ENCODE results near the gene MIB1. TPM values are rescaled to one million over a fixed set of nuclear protein-coding genes. Genes with fewer than 3 reads are reported as not detected.
A peak's percentile ranks its signal among the peaks of the same experiment; 100 is the strongest.

MIB1 gene
- total RNA-seq, 4 donors from 2014 or later = 25.9 to 121 (median 64.1) TPM

DNA sequence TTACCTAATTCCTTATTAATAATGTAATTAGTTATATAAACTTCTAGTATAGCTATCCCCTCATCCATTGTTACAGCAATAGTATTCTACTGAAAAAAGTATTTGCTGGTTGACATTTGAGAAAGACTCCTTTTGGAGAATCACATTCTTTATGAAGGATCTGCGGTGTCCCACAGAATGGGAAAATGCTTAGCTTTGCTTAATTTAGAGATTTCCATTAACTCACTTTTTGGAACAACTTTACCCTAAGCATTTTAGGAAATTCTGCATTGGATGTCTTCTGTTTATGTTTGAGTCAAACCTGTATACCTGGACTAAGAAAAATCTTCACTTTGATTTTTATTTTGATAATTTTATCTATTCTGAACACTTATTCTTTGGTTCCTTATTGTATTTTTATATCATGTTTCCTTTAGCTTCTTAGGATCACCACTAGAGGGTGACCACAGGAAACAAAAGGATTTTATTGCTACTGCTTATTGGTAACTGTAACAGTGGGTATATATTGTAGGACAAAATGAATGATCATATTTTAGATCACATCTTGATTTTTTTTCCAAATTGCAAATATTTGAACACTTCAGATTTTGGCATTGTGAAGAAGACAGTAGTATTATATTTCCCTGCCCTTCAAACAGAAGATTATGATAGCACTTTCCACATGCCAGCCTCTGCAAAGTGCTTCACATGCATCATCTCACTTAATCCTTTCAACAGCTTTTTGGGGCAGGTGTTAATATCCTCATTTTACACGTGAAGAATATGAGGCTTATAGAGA lies 79.6 kb downstream of the MIB1 start:
- H3K9me3 ChIP-seq = no peaks in the 10 kb centered on the region
- DNase-seq = no peak
- TF ChIP-seq POLR2A (IDR thresholded peaks at IDR 0.05) = no peak
- TF ChIP-seq, protein P1, sequence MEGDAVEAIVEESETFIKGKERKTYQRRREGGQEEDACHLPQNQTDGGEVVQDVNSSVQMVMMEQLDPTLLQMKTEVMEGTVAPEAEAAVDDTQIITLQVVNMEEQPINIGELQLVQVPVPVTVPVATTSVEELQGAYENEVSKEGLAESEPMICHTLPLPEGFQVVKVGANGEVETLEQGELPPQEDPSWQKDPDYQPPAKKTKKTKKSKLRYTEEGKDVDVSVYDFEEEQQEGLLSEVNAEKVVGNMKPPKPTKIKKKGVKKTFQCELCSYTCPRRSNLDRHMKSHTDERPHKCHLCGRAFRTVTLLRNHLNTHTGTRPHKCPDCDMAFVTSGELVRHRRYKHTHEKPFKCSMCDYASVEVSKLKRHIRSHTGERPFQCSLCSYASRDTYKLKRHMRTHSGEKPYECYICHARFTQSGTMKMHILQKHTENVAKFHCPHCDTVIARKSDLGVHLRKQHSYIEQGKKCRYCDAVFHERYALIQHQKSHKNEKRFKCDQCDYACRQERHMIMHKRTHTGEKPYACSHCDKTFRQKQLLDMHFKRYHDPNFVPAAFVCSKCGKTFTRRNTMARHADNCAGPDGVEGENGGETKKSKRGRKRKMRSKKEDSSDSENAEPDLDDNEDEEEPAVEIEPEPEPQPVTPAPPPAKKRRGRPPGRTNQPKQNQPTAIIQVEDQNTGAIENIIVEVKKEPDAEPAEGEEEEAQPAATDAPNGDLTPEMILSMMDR (IDR thresholded peaks at IDR 0.05) = peak; percentile 19 to 53 (median 40)
- no peaks in the 10 kb centered on the region for H3K4me1 ChIP-seq
- no peaks in the 10 kb centered on the region for H3K36me3 ChIP-seq
- intact Hi-C loops (cut with DNase I; ENCODE audit: low total_unique reads) = no loop called here
- no peak overlapping the region for H3K27ac ChIP-seq
- H3K4me3 ChIP-seq = no peak overlapping the region
- no peaks in the 10 kb centered on the region for H3K27me3 ChIP-seq

DNA sequence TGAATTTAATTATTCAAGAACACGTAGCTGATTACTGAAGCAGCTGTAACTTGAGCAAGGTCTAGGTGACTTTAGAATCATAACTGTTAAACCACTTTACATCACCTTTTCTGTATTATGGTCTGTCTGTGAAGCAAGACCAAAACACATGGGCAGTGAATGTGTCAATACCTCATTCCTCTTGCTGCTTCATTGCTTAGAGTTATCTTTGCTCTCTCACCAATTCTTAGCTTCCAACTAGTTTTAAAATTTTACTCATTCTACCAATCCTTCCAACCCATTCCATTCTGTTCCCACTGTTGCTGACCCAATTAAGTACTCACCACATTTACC lies 80.2 kb downstream of the MIB1 start:
- TF ChIP-seq, protein P1 (IDR thresholded peaks at IDR 0.05) = no peak
- no peak for TF ChIP-seq POLR2A (IDR thresholded peaks at IDR 0.05)
- Histone ChIP-seq H3K27ac (no peak overlapping the region), H3K4me3 (no peak overlapping the region), H3K9me3 (no peaks in the 10 kb centered on the region), H3K4me1 (no peaks in the 10 kb centered on the region), H3K36me3 (no peaks in the 10 kb centered on the region), H3K27me3 (no peaks in the 10 kb centered on the region)
- no peak for DNase-seq
- intact Hi-C loops (cut with DNase I; ENCODE audit: low total_unique reads) = no loop called here

DNA sequence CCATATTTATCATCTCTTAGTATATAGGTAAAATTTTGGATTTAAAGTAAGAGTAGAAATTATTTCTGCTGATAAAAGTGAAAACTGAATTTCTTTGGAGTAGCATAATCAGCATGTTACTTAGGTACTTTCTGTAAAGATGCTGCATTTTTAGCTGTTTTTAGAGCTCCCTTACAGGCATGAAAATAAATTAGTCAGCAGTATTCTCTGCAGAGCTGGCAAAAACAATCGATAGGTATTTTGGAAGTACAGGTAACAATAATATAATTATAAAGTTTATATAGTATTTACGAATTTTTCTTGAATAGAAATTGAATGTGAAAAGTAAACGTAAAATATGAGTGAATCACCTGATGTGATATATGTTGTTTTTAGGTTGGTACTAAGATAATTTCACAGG lies 83.3 kb downstream of the MIB1 start:
- intact Hi-C loops (cut with DNase I; ENCODE audit: low total_unique reads) = no loop called here
- Histone ChIP-seq H3K4me1 (peaks cover 0 to 7% of the 10 kb centered on the region in 2 donors), H3K27ac (no peak overlapping the region), H3K27me3 (no peaks in the 10 kb centered on the region), H3K9me3 (no peaks in the 10 kb centered on the region), H3K36me3 (no peaks in the 10 kb centered on the region), H3K4me3 (no peak overlapping the region)
- DNase-seq = no peak
- no peak for TF ChIP-seq POLR2A (IDR thresholded peaks at IDR 0.05)
- TF ChIP-seq, protein P1 (IDR thresholded peaks at IDR 0.05) = no peak

DNA sequence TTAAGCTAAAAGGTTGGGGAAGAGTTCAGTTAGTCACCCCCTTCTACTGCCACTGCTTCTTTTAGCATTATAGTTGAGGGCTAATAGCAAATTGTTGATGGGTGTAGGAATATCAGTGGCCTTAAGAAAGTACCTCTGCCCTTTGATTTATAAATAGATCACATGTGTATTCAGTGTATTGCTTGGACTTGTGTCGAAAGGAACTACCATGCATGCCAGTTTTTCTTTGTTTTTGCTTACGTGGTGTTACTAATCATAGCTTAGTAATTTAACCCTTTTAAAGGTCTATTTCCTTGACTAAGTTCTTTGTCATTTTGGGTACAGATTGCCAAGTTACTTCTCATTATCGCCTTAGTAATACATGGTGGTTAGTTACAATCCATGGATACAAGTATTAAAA lies 85.6 kb downstream of the MIB1 start:
- Histone ChIP-seq H3K27me3 (no peaks in the 10 kb centered on the region), H3K4me3 (no peak overlapping the region), H3K36me3 (no peaks in the 10 kb centered on the region), H3K27ac (peak overlapping the region in 1 of 2 donors; percentile 19), H3K4me1 (peaks cover 0 to 7% of the 10 kb centered on the region in 2 donors), H3K9me3 (no peaks in the 10 kb centered on the region)
- DNase-seq = no peak
- TF ChIP-seq POLR2A (IDR thresholded peaks at IDR 0.05) = no peak
- intact Hi-C loops (cut with DNase I; ENCODE audit: low total_unique reads) = no loop called here

DNA sequence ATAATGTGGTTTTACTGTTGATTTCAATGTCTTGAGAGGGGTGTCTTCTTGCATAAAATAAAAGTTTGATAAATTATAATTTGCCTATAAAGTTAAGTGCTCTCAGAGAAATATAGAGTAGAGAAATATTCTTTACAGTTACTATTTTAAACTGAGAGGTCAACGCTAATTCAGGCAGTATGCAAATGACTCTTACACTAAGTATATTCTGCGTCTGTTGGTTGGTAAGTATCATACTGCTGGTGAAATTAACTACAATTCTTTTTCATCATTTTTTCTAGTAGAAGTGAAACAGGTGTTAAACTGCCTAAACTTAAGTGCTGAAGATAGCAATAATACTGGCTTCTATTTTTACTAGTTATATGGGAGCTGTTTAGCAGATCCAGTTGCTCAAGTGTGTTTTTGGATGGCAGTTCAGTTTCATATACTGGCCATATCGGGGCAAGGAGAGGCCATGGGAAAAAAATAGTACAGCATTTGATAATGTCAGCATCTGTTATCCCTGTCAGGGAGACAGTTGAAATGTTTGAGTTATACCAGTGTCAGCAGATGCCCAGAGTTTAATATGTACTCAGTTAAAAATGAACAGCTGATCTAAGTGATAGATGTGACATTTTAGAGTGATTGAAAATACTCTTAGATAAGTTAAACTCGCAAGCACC lies 86.2 kb downstream of the MIB1 start:
- no peak overlapping the region for H3K4me3 ChIP-seq
- H3K36me3 ChIP-seq = no peaks in the 10 kb centered on the region
- H3K9me3 ChIP-seq = no peaks in the 10 kb centered on the region
- TF ChIP-seq, protein P1 (IDR thresholded peaks at IDR 0.05) = no peak
- no peak for TF ChIP-seq POLR2A (IDR thresholded peaks at IDR 0.05)
- peak overlapping the region in 1 of 2 donors; percentile 8 for H3K27ac ChIP-seq
- peaks cover 0 to 7% of the 10 kb centered on the region in 2 donors for H3K4me1 ChIP-seq
- DNase-seq = no peak
- no peaks in the 10 kb centered on the region for H3K27me3 ChIP-seq
- intact Hi-C loops (cut with DNase I; ENCODE audit: low total_unique reads) = no loop called here
